Tibial artery (tissue), 4 donors: Measurements from ENCODE around the gene ADCK2.

Source experiments
- DNase-seq, 2 donors: peaks; one replicate each; pipeline ENCODE4 v3.0.0-alpha.2; 2019
- H3K27ac ChIP-seq, 2 donors: fragments of 200-600 bp; sonication (generic) in 1 of 2; 1 replicate in 1 of 2; 2 replicates in 1 of 2; pipeline ENCODE4 v1.5.1; 2018 to 2019; ENCODE audit warnings: mild to moderate bottlenecking in 1 of 2
- H3K27me3 ChIP-seq, 2 donors: fragments of 200-600 bp; sonication (generic) in 1 of 2; one replicate each; pipeline versions ENCODE4 v1.5.1 to v1.6.0; 2016 to 2019
- H3K36me3 ChIP-seq, 3 donors: fragments of 200-600 bp; sonication (generic) in 2 of 3; one replicate each; pipeline ENCODE4 v1.5.1; 2016 to 2019; ENCODE audit warnings: mild to moderate bottlenecking in 2 of 3
- H3K4me1 ChIP-seq, 4 donors: fragments of 200-600 bp; sonication (generic) in 2 of 4; 1 replicate in 3 of 4; 2 replicates in 1 of 4; pipeline ENCODE4 v1.5.1; 2016 to 2019
- H3K4me3 ChIP-seq, 2 donors: fragments of 200-600 bp; sonication (generic) in 1 of 2; 1 replicate in 1 of 2; 2 replicates in 1 of 2; pipeline ENCODE4 v1.5.1; 2018 to 2019; ENCODE audit warnings: mild to moderate bottlenecking in 2 of 2
- H3K9me3 ChIP-seq, 3 donors: fragments of 200-600 bp; sonication (generic) in 1 of 3; one replicate each; pipeline ENCODE4 v1.5.1; 2016 to 2019
- intact Hi-C: fragments of 100-400 bp; cut with DNase I; formaldehyde crosslinking; loops from one replicate; pipeline ENCODE4 v1.15.0; 2023; ENCODE audit warnings: low total_unique reads
- TF ChIP-seq, protein P1 (sequence below), 2 experiments: fragments of 200-600 bp in 1 of 2; fragments of 450-650 bp in 1 of 2; IDR thresholded peaks; one replicate each; pipeline ENCODE4 v1.5.1; 2017 to 2019; ENCODE audit warnings: antibody characterized with exemption in 2 of 2, mild to moderate bottlenecking in 1 of 2, moderate library complexity in 1 of 2

Gene ADCK2

DNA sequence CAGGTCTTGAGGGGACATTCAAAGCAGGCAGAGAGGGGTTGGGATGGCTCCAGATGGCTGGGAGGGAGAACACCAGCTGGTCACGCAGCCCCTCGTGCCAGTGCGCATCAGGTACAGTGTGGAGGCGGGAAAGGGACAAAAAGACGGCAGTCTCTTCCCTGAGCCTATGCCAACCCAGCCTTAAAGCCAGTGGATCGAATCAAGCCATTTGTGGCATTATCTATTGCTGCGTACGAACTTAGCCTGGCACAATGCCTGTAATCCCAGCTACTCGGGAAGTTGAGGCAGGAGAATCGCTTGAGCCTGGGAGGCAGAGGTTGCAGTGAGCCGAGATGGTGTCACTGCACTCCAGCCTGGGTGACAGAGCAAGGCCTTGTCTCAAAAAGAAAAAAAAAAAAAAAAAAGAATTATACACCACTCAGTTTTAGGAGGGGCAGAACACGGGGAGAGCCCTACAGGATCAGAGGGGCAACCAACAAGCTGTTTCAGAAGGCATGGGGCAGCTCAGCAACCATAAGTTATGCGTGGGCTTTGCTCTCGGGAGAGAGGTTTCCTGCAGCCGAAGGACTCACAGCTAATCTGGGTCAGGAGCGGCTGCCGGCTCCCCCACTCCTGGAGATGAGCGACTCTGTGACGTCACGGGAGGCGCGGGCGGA is 23.4 kb downstream of the ADCK2 start:
- TF ChIP-seq, protein P1, sequence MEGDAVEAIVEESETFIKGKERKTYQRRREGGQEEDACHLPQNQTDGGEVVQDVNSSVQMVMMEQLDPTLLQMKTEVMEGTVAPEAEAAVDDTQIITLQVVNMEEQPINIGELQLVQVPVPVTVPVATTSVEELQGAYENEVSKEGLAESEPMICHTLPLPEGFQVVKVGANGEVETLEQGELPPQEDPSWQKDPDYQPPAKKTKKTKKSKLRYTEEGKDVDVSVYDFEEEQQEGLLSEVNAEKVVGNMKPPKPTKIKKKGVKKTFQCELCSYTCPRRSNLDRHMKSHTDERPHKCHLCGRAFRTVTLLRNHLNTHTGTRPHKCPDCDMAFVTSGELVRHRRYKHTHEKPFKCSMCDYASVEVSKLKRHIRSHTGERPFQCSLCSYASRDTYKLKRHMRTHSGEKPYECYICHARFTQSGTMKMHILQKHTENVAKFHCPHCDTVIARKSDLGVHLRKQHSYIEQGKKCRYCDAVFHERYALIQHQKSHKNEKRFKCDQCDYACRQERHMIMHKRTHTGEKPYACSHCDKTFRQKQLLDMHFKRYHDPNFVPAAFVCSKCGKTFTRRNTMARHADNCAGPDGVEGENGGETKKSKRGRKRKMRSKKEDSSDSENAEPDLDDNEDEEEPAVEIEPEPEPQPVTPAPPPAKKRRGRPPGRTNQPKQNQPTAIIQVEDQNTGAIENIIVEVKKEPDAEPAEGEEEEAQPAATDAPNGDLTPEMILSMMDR (IDR thresholded peaks at IDR 0.05) = no peak
- Histone ChIP-seq H3K27ac (peak overlapping the region; percentile 85 to 95), H3K4me1 (peaks cover 0 to 25% (median 15%) of the 10 kb centered on the region in 4 donors), H3K36me3 (peaks cover 0 to 28% (median 0%) of the 10 kb centered on the region in 3 donors), H3K9me3 (no peaks in the 10 kb centered on the region), H3K27me3 (no peaks in the 10 kb centered on the region), H3K4me3 (peak overlapping the region; percentile 66 to 95)
- peak; percentile 95 to 96 for DNase-seq
- intact Hi-C loops = no loop called here

DNA sequence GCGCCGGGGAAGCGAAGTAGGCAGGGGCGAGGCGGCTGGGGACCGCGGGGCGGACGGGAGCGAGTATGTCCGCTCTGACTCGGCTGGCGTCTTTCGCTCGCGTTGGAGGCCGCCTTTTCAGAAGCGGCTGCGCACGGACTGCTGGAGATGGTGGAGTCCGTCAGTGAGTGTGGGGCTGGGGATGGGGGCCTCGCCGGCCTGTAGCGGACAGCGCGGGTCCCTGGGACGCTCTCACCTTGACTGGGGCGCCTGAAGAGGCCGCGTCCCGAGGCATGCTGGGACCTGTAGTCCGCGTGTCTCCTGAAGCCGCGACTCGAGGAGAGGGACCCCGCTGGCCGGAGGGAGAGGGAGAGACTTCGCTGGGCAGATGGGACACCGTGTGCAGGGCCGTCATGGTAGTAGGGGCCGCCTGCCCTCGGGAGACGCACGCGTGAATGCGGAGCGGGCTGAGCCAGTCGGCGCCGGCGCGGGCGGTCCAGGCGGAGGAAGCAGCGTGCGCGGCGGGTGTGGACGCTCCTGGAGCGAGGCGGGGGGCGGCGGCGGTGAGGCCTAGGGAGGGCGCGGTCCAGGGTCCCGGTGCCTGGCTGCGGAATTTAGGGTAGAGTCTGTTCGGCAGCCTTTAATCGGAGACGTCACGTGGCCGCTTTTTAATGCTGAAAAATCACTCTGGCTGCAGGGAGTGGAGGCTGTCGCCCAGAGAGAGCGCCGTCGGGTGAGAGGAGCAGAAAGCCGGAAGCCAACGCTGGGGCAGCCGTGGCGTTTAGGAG is 24.1 kb downstream of the ADCK2 start, which contains the start of gene NDUFB2:
Gene NDUFB2, plus strand, starts transcription at position 29 of the 767 bp plus-strand sequence. Its CDS starts 37 bp downstream, at position 66.
- intact Hi-C loops = no loop called here
- Histone ChIP-seq H3K36me3 (peaks cover 0 to 21% (median 0%) of the 10 kb centered on the region in 3 donors), H3K4me1 (peaks cover 0 to 25% (median 15%) of the 10 kb centered on the region in 4 donors), H3K27ac (peak within 1 kb of the TSS; percentile 85 to 95), H3K9me3 (no peaks in the 10 kb centered on the region), H3K4me3 (peak within 1 kb of the TSS; percentile 66 to 95), H3K27me3 (no peaks in the 10 kb centered on the region)
- TF ChIP-seq, protein P1 (IDR thresholded peaks at IDR 0.05) = peak in 1 of 2 experiments; percentile 14
- DNase-seq = peak; percentile 68 to 80

DNA sequence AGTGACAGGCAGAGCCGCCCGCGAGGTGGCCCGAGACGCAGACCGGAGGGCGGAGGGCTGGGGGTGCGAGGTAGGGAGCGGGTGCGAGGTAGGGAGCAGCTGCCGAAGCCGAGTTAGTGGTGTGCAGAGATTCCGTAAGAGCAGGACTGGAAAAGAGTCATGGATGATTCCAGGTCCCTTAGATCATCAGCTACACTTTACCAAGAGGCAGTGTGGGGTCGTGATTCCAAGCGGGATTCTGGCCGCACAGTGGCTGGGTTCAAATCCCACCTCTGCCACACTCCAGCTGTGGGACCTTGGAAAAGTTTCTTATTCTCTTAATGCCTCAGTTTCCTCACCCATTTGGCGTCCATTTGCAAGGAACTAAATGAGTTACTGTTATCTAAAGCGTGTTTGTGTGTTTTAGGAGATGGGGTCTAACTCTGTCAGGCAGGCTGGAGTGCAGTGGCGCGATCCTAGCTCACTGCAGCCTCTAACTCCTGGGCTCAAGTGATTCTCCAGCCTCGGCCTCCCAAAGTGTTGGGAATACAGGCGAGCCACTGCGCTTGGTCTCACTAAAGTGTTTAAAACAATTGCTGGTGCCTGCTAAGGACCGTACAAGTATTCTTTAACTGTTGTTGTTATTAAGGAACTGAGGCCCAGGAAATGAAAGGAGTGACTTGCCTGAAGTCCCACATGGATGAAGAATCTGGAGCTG is 24.9 kb downstream of the ADCK2 start:
- Histone ChIP-seq H3K4me1 (peaks cover 0 to 25% (median 15%) of the 10 kb centered on the region in 4 donors), H3K4me3 (peak overlapping the region; percentile 66 to 95), H3K27me3 (no peaks in the 10 kb centered on the region), H3K27ac (peak overlapping the region; percentile 85 to 95), H3K9me3 (no peaks in the 10 kb centered on the region), H3K36me3 (peaks cover 0 to 15% (median 0%) of the 10 kb centered on the region in 3 donors)
- intact Hi-C loops = no loop called here
- TF ChIP-seq, protein P1 (IDR thresholded peaks at IDR 0.05) = no peak
- no peak for DNase-seq

GRCh38 chr7:140698477-140698876 is 25.7 kb downstream of the ADCK2 start:
- TF ChIP-seq, protein P1 (IDR thresholded peaks at IDR 0.05) = no peak
- peaks cover 0 to 16% (median 3%) of the 10 kb centered on the region in 3 donors for H3K36me3 ChIP-seq
- no peak overlapping the region for H3K4me3 ChIP-seq
- H3K27ac ChIP-seq = no peak overlapping the region
- no peak for DNase-seq
- peaks cover 0 to 25% (median 15%) of the 10 kb centered on the region in 4 donors for H3K4me1 ChIP-seq
- H3K9me3 ChIP-seq = no peaks in the 10 kb centered on the region
- intact Hi-C loops = no loop called here
- H3K27me3 ChIP-seq = no peaks in the 10 kb centered on the region

DNA sequence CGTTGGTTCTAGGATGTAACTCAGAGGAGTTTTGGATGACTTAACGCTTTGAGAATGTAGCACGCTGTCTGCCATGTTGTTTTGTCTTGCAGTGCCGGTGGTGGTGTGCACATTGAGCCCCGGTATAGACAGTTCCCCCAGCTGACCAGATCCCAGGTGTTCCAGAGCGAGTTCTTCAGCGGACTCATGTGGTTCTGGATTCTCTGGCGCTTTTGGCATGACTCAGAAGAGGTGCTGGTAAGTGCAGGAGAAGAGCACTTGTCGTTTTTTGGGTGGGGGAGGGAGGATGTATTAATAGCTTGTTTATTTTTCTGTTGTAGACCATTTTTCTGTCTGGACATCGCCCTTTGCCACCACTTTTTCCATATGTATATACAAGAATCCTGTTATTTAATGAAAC is 30.0 kb downstream of the ADCK2 start:
- peaks cover 0 to 12% (median 6%) of the 10 kb centered on the region in 4 donors for H3K4me1 ChIP-seq
- intact Hi-C loops = no loop called here
- peaks cover 23 to 46% (median 28%) of the 10 kb centered on the region in 3 donors for H3K36me3 ChIP-seq
- no peak for DNase-seq
- H3K27ac ChIP-seq = no peak overlapping the region
- no peaks in the 10 kb centered on the region for H3K9me3 ChIP-seq
- TF ChIP-seq, protein P1 (IDR thresholded peaks at IDR 0.05) = no peak
- H3K4me3 ChIP-seq = no peak overlapping the region
- H3K27me3 ChIP-seq = no peaks in the 10 kb centered on the region
